SK-N-SH treated with all-trans-retinoic acid at 6 μM for 48 hours (cell line): ENCODE measurements around the gene STK38L.

Source experiments
- ARNTL ChIP-seq: fragments of 450-650 bp; formaldehyde crosslinking; IDR thresholded peaks from 2 replicates; pipeline ENCODE4 v1.5.0; 2020; ENCODE audit warnings: low read depth, mild to moderate bottlenecking, moderate library complexity, borderline replicate concordance
- CSDC2 ChIP-seq: fragments of 250-450 bp; sonication (Bioruptor Pico); IDR thresholded peaks from 2 replicates; pipeline ENCODE4 v1.5.0; 2020; ENCODE audit warnings: mild to moderate bottlenecking, moderate library complexity
- ESRRG ChIP-seq: fragments of 250-450 bp; sonication (Bioruptor Pico); IDR thresholded peaks from 2 replicates; pipeline ENCODE4 v1.6.1; 2021; ENCODE audit warnings: mild to moderate bottlenecking
- OSR1 ChIP-seq: fragments of 250-450 bp; sonication (Bioruptor Pico); IDR thresholded peaks from 2 replicates; pipeline ENCODE4 v1.8.0; 2022; ENCODE audit warnings: moderate library complexity, mild to moderate bottlenecking, inconsistent platforms
- RARB ChIP-seq: fragments of 250-450 bp; sonication (Bioruptor Pico); IDR thresholded peaks from 2 replicates; pipeline ENCODE4 v1.8.0; 2021; ENCODE audit warnings: mild to moderate bottlenecking, moderate library complexity
- ZC3H10 ChIP-seq: fragments of 250-450 bp; sonication (Bioruptor Pico); IDR thresholded peaks from 2 replicates; pipeline ENCODE4 v1.5.1; 2021; ENCODE audit warnings: mild to moderate bottlenecking, moderate library complexity
- ZFP3 ChIP-seq: fragments of 250-450 bp; sonication (Bioruptor Pico); IDR thresholded peaks from 2 replicates; pipeline ENCODE4 v1.5.0; 2020; ENCODE audit warnings: mild to moderate bottlenecking, moderate library complexity
- ZFP30 ChIP-seq: fragments of 450-650 bp; formaldehyde crosslinking; IDR thresholded peaks from 2 replicates; pipeline ENCODE4 v1.5.0; 2022; ENCODE audit warnings: mild to moderate bottlenecking, moderate library complexity
- ZNF70 ChIP-seq: fragments of 450-650 bp; formaldehyde crosslinking; IDR thresholded peaks from 2 replicates; pipeline ENCODE4 v1.5.0; 2020; ENCODE audit warnings: mild to moderate bottlenecking, moderate library complexity
- TF ChIP-seq, protein P1 (sequence below): fragments of 250-450 bp; sonication (Bioruptor Pico); IDR thresholded peaks from 2 replicates; pipeline ENCODE4 v1.5.1; 2021; ENCODE audit warnings: mild to moderate bottlenecking, moderate library complexity
- TF ChIP-seq, protein P2 (sequence below): fragments of 250-450 bp; sonication (Bioruptor Pico); IDR thresholded peaks from 2 replicates; pipeline ENCODE4 v1.5.1; 2020; ENCODE audit warnings: low read depth, mild to moderate bottlenecking, moderate library complexity

DNA sequence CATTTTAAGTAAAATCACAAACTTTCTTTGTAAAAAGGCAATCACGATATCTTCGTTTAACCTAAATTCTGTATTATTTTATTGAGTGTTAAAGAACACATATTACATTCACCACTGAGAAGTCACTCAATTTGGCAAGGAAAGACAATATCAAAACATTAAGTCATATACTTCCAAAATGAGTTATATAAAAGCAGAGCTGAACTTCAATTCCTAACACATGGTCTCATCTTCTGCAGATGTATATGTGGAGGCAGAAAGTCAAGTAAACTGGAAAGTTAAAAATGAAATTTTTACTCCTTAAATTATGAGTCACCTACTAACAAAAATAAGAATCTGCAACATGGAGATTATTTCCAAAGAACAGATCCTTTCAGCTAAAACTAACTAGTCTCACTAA is 117.3 kb downstream of the STK38L start:
- TF ChIP-seq ZC3H10 (CRISPR knock-in tag) (no peak), ZFP3 (no peak), ZNF70 (CRISPR knock-in tag) (no peak), ESRRG (CRISPR knock-in tag) (no peak), OSR1 (CRISPR knock-in tag) (no peak), CSDC2 (CRISPR knock-in tag) (no peak), ZFP30 (no peak), RARB (CRISPR knock-in tag) (no peak), ARNTL (CRISPR knock-in tag) (no peak)
- TF ChIP-seq, protein P1, sequence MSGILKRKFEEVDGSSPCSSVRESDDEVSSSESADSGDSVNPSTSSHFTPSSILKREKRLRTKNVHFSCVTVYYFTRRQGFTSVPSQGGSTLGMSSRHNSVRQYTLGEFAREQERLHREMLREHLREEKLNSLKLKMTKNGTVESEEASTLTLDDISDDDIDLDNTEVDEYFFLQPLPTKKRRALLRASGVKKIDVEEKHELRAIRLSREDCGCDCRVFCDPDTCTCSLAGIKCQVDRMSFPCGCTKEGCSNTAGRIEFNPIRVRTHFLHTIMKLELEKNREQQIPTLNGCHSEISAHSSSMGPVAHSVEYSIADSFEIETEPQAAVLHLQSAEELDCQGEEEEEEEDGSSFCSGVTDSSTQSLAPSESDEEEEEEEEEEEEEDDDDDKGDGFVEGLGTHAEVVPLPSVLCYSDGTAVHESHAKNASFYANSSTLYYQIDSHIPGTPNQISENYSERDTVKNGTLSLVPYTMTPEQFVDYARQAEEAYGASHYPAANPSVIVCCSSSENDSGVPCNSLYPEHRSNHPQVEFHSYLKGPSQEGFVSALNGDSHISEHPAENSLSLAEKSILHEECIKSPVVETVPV: no peak
- TF ChIP-seq, protein P2, sequence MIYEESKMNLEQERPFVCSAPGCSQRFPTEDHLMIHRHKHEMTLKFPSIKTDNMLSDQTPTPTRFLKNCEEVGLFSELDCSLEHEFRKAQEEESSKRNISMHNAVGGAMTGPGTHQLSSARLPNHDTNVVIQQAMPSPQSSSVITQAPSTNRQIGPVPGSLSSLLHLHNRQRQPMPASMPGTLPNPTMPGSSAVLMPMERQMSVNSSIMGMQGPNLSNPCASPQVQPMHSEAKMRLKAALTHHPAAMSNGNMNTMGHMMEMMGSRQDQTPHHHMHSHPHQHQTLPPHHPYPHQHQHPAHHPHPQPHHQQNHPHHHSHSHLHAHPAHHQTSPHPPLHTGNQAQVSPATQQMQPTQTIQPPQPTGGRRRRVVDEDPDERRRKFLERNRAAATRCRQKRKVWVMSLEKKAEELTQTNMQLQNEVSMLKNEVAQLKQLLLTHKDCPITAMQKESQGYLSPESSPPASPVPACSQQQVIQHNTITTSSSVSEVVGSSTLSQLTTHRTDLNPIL (CRISPR knock-in tag): no peak
